MG63 (cell line): Measurements from ENCODE around the gene DMRTC1. TPM values are rescaled to one million over a fixed set of nuclear protein-coding genes. Genes with fewer than 3 reads are reported as not detected.

ENCODE experiments used
- total RNA-seq: library from RNA; depleted of rRNA; stranded (reverse); fragments of >200 nt; shearing (Covaris generic); gene quantifications from 2 replicates; pipeline ENCODE4 v1.2.3, GENCODE V29; 2014; ENCODE audit warnings: low replicate concordance; rRNA removed

DMRTC1 gene
- total RNA-seq, 1 experiment from 2014 or later, result not detected

Other genes starting within 250 kb of the DMRTC1 start
- 1.6 and 2.1 TPM in 2 replicates for gene PHKA1, start 229.5 kb downstream of the DMRTC1 start, total RNA-seq
- not detected in 2 replicates for gene DMRTC1B, start 166.9 kb downstream of the DMRTC1 start, total RNA-seq
- not detected in 2 replicates for gene FAM236B, start 161.2 kb downstream of the DMRTC1 start, total RNA-seq
- gene FAM236D, start 135.6 kb downstream of the DMRTC1 start, total RNA-seq, result not detected in 2 replicates
- not detected in 2 replicates for gene FAM236C, start 31.2 kb downstream of the DMRTC1 start, total RNA-seq
- gene FAM236A, start 5.6 kb downstream of the DMRTC1 start, total RNA-seq, result not detected in 2 replicates
- not detected in 2 replicates for gene PABPC1L2B, start 59.1 kb upstream of the DMRTC1 start, total RNA-seq
- not detected in 2 replicates for gene PABPC1L2A, start 135.7 kb upstream of the DMRTC1 start, total RNA-seq